Mucosa of descending colon (tissue), 3 donors: ENCODE results near the gene CHST8. TPM values are rescaled to one million over a fixed set of nuclear protein-coding genes. Genes with fewer than 3 reads are reported as not detected.

Experiments used
- ATAC-seq: fragments of 200-7000 bp; cut with Tn5 transposase; one replicate; pipeline ENCODE4 v1.9.1; 2020; ENCODE audit warnings: mild to moderate bottlenecking, moderate library complexity
- DNase-seq, 3 donors: peaks; one replicate each; pipeline ENCODE4 v3.0.0-alpha.2; 2020
- H3K36me3 ChIP-seq: fragments of 200-600 bp; one replicate; pipeline ENCODE4 v1.8.0; 2021; ENCODE audit warnings: low read depth, mild to moderate bottlenecking
- H3K4me1 ChIP-seq: fragments of 200-600 bp; one replicate; pipeline ENCODE4 v1.8.0; 2021; ENCODE audit warnings: low read depth, mild to moderate bottlenecking
- H3K4me3 ChIP-seq: fragments of 200-600 bp; one replicate; pipeline ENCODE4 v1.8.0; 2021; ENCODE audit warnings: mild to moderate bottlenecking
- H3K9me3 ChIP-seq: fragments of 200-600 bp; one replicate; pipeline ENCODE4 v1.8.0; 2021; ENCODE audit warnings: mild to moderate bottlenecking
- intact Hi-C, 2 donors: fragments of 100-400 bp; cut with DNase I in 1 of 2; cut with micrococcal nuclease in 1 of 2; formaldehyde crosslinking; loops; one replicate each; pipeline versions ENCODE4 v1.11.0 to v1.11.1; 2022; cut with DNase I, micrococcal nuclease
- total RNA-seq, 3 donors: library from RNA; stranded (reverse); fragmentation: NEBNext Ultra II Directional in 2 of 3; extraction: Animal tissue kit (Norgen Biotek cat#: 25700) in 2 of 3; gene quantifications; one replicate each; pipeline versions ENCODE4 v1.2.1 to v1.2.4, GENCODE V29; 2021 to 2023
- TF ChIP-seq, protein P1 (sequence below): fragments of 200-600 bp; IDR thresholded peaks from one replicate; pipeline ENCODE4 v1.8.0; 2022; ENCODE audit warnings: antibody characterized with exemption, mild to moderate bottlenecking
- donor health status: DM: no; HTN: no; CAD: no; lungs with moderate emphysema.
- donor health status: DM: no; HTN: no; CAD: no.
- donor health status: DM: no; HTN: yes; CAD: no.

CHST8 gene
- total RNA-seq, 3 donors from 2014 or later: 0.31 TPM; not detected in 2

DNA sequence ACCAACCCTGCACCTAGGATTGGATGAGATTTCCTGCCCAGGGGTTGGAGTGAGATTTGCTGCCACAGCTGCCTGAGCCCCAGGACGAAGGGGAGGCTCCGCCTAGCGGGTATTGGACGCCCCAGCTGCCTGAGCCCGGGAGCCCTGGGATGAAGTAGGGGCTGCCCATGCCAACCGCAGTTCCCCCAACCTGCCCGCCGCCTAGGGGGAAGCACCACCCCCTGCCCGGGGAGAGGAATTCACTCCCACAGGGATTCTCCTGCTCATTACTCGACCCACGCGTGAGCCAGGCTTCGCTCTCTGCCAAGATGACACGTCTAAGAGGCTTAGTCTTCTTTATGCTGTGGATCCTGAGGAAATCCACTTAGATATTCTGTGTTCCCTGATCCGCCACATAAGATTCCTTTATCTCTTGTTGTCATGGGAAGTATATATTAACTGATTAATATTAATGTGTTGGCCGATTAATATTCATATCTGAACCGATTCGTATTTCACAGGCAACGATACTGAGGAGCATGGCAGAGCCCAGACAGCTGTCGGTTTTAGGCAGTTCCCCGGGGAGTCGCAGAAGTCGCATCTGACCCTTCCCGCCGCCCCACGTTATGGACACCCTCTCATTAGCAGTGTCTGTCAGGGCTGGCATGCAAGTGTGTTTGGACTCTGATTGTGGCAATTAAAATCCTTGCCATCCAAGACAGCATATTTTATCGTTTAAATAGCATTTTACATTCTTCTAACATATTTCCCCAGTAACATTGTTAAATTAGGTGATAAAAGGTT, 130.5 kb downstream of the CHST8 start:
- Histone ChIP-seq H3K36me3 (no peaks in the 10 kb centered on the region), H3K4me3 (no peak overlapping the region), H3K9me3 (no peaks in the 10 kb centered on the region), H3K4me1 (no peaks in the 10 kb centered on the region)
- intact Hi-C loops: no loop called here
- DNase-seq (no peak), ATAC-seq (no peak)
- TF ChIP-seq, protein P1, sequence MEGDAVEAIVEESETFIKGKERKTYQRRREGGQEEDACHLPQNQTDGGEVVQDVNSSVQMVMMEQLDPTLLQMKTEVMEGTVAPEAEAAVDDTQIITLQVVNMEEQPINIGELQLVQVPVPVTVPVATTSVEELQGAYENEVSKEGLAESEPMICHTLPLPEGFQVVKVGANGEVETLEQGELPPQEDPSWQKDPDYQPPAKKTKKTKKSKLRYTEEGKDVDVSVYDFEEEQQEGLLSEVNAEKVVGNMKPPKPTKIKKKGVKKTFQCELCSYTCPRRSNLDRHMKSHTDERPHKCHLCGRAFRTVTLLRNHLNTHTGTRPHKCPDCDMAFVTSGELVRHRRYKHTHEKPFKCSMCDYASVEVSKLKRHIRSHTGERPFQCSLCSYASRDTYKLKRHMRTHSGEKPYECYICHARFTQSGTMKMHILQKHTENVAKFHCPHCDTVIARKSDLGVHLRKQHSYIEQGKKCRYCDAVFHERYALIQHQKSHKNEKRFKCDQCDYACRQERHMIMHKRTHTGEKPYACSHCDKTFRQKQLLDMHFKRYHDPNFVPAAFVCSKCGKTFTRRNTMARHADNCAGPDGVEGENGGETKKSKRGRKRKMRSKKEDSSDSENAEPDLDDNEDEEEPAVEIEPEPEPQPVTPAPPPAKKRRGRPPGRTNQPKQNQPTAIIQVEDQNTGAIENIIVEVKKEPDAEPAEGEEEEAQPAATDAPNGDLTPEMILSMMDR: no peak

DNA sequence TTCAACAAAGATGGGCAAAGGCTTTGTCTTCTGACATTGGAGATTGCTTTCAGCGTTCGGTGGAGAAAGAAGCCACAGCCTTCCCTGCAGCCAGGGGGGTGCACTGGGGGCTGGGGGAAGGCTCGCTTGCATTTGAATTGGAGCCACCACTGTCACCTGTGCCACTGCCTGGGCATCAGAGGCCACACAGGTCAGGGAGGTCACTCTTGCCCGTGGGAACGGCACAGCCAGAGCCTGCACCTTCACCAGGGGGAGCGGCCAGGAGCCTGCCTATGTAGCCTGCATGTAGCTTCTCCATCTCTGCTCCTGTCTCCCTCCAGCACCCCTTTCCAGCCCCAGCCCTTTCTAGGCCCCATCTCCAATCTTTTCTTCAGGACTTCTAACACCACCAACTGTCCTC, 131.2 kb downstream of the CHST8 start:
- no peak for ATAC-seq
- H3K4me1 ChIP-seq: no peaks in the 10 kb centered on the region
- DNase-seq: no peak
- H3K9me3 ChIP-seq: no peaks in the 10 kb centered on the region
- TF ChIP-seq, protein P1: no peak
- H3K36me3 ChIP-seq: no peaks in the 10 kb centered on the region
- no peak overlapping the region for H3K4me3 ChIP-seq
- intact Hi-C loops: no loop called here

DNA sequence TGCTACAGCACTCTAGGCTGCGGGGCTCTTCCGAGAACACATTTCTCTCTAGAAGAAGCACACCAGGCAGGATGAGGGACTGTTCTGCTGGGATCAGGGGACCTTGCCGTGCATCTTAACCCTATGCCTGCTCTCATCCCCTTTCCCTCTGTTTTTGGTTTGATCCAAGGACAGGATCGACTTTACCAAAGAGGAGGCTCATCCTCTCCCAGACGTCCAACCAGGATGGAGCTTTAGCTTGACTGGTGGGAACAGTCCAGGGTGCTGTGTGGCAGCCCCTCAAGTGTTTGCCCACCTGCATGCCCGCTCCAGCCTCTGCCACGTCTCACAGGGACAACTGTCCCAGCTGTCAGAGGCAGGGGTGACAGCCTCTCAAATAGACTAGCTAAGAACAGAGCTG, 132.6 kb downstream of the CHST8 start:
- TF ChIP-seq, protein P1: no peak
- no peaks in the 10 kb centered on the region for H3K9me3 ChIP-seq
- H3K36me3 ChIP-seq: no peaks in the 10 kb centered on the region
- no peak overlapping the region for H3K4me3 ChIP-seq
- ATAC-seq (no peak), DNase-seq (no peak)
- no peaks in the 10 kb centered on the region for H3K4me1 ChIP-seq
- intact Hi-C loops: no loop called here

DNA sequence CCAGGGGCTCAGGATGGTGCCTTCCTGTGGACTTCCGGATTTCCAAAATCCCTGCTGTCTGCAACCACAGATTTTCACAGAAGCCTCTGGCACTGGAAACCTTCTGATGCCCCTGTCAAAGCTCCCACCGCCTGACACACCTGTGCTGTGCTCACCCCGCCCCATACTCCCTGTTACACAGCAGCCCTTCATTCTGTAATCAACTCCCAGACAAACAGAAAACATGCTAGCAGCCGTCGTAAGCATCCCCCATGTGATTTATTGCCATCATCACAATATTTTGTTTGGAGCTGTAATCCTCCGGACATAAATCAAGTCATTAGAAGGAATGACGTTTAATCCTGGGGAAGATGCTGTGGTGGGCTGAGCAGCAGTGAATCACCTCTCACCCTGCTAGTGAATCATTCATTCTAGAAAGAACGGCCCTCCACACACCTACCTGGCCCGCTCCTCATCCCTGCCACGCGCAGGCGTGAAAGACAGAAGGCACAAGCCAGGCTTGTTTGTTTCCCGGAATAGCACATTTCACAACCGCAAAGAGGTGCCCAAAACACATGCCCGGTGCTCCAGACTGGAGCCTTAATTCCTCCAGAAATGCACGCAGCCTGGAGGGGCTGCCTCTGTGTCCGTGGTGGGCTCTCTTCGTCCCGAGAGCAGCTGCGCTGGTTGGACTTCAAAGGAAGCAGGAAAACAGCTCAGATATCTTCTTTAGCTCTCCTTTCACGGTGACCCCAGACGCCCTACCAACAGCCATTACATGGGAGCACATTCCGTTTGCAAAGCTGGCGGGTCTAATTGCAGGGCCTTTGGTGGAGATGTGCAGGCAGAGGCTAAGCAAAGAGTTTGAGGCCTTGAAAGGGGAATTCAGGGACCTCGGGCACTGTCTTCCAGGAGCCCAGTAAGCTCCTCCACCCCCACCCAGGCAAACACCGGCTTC, 133.6 kb downstream of the CHST8 start:
- TF ChIP-seq, protein P1: no peak
- Histone ChIP-seq H3K4me1 (no peaks in the 10 kb centered on the region), H3K9me3 (no peaks in the 10 kb centered on the region), H3K36me3 (no peaks in the 10 kb centered on the region), H3K4me3 (no peak overlapping the region)
- no peak for DNase-seq
- no peak for ATAC-seq
- intact Hi-C loops: no loop called here

DNA sequence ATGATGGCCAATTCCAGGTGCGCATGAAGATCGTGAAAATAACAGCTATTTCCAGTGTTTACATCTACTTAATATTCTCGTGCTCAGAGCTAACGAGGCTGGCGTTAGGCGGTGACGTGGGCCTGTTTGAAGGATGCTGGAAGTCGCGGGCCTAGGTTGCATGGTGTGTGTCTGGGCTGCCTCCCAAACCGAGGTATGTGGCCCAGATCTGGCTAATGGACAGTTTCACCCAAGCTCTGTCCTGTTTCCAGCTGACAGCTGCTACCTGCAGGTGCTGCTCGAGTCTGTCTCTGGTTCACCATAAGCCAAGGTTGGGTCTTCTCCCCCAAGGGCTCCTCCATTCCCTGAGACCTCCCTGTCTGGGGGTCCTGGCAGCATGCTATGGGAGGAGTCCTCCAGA, 134.4 kb downstream of the CHST8 start:
- TF ChIP-seq, protein P1: no peak

More for the DNA sequence above, 134.4 kb downstream of the CHST8 start:
- DNase-seq (no peak), ATAC-seq (no peak)
- Histone ChIP-seq H3K36me3 (no peaks in the 10 kb centered on the region), H3K4me3 (no peak overlapping the region), H3K9me3 (no peaks in the 10 kb centered on the region), H3K4me1 (no peaks in the 10 kb centered on the region)
- intact Hi-C loops: no loop called here
